ENCODE data around the gene MAML2.

MAML2 gene

DNA sequence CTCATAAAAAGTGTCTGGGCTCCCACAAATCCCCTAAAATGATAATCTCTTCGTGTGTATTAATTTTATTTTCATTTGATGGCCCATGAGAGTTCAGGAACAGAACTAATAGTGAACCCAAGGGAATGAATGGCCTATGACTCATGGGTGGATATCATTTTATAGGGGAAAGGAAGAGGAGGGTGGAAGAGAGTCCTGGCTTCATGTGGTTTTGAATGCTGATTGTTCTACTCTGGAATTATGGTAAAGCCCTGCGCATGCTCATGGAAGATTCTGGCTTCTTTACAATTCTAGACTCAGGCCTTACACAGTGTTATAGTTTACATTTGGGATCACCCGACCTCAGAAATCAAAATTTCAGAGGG is 35.2 kb downstream of the MAML2 start:
- no peak overlapping the region for H3K4me3 ChIP-seq (replicated peaks; ENCODE audit: insufficient read depth, low read length)
- no peak overlapping the region for H3K27ac ChIP-seq (replicated peaks)
- TF ChIP-seq POLR2AphosphoS5 (IDR thresholded peaks at IDR 0.05; ENCODE audit: low read depth) (no peak), GABPA (IDR thresholded peaks at IDR 0.05; ENCODE audit: low read depth) (no peak)
- TF ChIP-seq, protein P1, sequence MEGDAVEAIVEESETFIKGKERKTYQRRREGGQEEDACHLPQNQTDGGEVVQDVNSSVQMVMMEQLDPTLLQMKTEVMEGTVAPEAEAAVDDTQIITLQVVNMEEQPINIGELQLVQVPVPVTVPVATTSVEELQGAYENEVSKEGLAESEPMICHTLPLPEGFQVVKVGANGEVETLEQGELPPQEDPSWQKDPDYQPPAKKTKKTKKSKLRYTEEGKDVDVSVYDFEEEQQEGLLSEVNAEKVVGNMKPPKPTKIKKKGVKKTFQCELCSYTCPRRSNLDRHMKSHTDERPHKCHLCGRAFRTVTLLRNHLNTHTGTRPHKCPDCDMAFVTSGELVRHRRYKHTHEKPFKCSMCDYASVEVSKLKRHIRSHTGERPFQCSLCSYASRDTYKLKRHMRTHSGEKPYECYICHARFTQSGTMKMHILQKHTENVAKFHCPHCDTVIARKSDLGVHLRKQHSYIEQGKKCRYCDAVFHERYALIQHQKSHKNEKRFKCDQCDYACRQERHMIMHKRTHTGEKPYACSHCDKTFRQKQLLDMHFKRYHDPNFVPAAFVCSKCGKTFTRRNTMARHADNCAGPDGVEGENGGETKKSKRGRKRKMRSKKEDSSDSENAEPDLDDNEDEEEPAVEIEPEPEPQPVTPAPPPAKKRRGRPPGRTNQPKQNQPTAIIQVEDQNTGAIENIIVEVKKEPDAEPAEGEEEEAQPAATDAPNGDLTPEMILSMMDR (IDR thresholded peaks at IDR 0.05; ENCODE audit: insufficient read depth, low read length): no peak
- TF ChIP-seq, protein P2, sequence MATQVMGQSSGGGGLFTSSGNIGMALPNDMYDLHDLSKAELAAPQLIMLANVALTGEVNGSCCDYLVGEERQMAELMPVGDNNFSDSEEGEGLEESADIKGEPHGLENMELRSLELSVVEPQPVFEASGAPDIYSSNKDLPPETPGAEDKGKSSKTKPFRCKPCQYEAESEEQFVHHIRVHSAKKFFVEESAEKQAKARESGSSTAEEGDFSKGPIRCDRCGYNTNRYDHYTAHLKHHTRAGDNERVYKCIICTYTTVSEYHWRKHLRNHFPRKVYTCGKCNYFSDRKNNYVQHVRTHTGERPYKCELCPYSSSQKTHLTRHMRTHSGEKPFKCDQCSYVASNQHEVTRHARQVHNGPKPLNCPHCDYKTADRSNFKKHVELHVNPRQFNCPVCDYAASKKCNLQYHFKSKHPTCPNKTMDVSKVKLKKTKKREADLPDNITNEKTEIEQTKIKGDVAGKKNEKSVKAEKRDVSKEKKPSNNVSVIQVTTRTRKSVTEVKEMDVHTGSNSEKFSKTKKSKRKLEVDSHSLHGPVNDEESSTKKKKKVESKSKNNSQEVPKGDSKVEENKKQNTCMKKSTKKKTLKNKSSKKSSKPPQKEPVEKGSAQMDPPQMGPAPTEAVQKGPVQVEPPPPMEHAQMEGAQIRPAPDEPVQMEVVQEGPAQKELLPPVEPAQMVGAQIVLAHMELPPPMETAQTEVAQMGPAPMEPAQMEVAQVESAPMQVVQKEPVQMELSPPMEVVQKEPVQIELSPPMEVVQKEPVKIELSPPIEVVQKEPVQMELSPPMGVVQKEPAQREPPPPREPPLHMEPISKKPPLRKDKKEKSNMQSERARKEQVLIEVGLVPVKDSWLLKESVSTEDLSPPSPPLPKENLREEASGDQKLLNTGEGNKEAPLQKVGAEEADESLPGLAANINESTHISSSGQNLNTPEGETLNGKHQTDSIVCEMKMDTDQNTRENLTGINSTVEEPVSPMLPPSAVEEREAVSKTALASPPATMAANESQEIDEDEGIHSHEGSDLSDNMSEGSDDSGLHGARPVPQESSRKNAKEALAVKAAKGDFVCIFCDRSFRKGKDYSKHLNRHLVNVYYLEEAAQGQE (IDR thresholded peaks at IDR 0.05; ENCODE audit: insufficient replicate concordance, low read depth): no peak
- DNase-seq (ENCODE audit: low read depth in 1 of 2, low spot score in 1 of 2): no peak
- H3K27me3 ChIP-seq (ENCODE audit: insufficient read depth, poor library complexity, severe bottlenecking): no peaks in the 10 kb centered on the region

DNA sequence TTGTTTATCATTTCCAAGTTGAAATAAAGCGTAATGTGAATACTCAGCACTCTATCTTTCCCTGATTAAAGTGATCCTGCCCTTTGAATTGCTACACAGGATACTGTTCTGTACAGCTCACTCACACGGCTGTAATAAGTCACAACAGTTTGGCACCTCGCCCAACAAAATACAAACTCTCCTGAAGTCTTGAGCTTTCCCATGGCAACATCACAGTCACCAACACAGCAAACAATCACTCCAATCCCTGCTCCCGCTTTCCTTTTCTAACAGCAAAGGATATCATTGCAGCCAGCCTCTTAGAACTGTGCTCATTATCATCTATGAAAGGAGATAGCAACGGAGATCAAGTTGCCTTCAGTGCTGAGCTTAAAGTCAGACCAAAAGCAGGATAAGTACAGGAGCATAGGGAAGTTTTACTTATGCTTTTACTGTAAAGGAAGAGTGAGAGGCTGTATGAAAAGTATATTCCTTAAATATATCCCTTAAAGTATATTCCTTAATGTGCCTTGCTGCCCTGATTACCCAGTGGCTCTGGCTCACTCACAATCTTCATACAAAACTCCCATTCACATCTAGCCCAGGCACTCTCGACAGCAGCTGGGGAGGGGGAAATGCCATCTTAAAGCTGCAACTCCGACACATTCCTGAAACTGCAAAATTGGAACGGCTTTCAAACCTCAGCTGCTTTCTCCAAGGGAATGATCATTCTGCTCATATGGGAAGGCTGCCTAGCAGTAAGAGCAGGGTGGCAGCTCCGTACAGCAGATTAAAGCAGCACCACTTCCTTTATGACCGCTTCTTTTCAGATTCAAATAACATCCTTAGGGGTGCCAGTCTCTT is 35.8 kb downstream of the MAML2 start:
- no peak overlapping the region for H3K4me3 ChIP-seq (replicated peaks; ENCODE audit: insufficient read depth, low read length)
- no peak overlapping the region for H3K27ac ChIP-seq (replicated peaks)
- H3K27me3 ChIP-seq (ENCODE audit: insufficient read depth, poor library complexity, severe bottlenecking): no peaks in the 10 kb centered on the region
- no peak for DNase-seq (ENCODE audit: low read depth in 1 of 2, low spot score in 1 of 2)
- no peak for TF ChIP-seq GABPA (IDR thresholded peaks at IDR 0.05; ENCODE audit: low read depth)
- TF ChIP-seq POLR2AphosphoS5 (IDR thresholded peaks at IDR 0.05; ENCODE audit: low read depth): no peak

DNA sequence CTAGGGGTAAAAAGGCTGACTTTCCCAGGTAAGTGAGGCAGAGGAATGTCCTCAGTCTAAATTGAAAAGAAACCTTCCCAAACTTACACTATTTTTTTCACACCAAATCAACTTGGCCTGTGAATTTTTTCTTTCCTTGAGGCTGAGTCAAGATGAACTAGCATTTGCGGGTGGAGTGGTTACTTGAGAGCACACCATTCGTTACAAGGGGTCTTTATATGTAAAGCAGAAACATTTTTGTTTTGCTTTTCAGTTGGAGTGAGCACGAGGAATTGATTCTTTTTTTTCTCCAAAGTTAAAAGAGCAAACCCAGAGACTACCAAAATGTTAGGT is 36.4 kb downstream of the MAML2 start:
- Histone ChIP-seq H3K27me3 (ENCODE audit: insufficient read depth, poor library complexity, severe bottlenecking) (no peaks in the 10 kb centered on the region), H3K4me3 (replicated peaks; ENCODE audit: insufficient read depth, low read length) (no peak overlapping the region), H3K27ac (replicated peaks) (no peak overlapping the region)
- DNase-seq (ENCODE audit: low read depth in 1 of 2, low spot score in 1 of 2): no peak
- TF ChIP-seq GABPA (IDR thresholded peaks at IDR 0.05; ENCODE audit: low read depth): no peak

DNA sequence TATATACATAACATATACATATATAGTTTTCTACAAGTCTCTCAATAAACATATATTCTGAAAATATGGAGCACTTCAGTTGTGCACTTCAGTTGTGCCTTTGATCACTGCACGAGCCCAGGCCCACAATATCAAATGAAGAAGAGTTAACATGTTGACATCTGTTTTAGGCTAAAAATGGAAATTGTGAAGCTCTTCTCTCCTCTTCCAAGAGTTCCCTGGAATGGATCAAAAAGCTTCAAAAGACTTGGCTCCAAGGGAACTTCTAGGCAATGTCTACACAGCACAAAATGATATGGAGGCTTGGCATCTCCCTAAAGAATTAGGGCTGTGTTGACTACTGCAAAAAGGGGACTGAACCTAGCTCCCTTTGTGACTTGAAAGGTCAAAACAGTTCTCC is 36.9 kb downstream of the MAML2 start:
- DNase-seq (ENCODE audit: low read depth in 1 of 2, low spot score in 1 of 2): no peak
- Histone ChIP-seq H3K27me3 (ENCODE audit: insufficient read depth, poor library complexity, severe bottlenecking) (no peaks in the 10 kb centered on the region), H3K4me3 (replicated peaks; ENCODE audit: insufficient read depth, low read length) (no peak overlapping the region), H3K27ac (replicated peaks) (no peak overlapping the region)
- TF ChIP-seq SPI1 (IDR thresholded peaks at IDR 0.05; ENCODE audit: borderline replicate concordance, low read depth) (no peak), GABPA (IDR thresholded peaks at IDR 0.05; ENCODE audit: low read depth) (no peak), POLR2AphosphoS5 (IDR thresholded peaks at IDR 0.05; ENCODE audit: low read depth) (no peak)
- TF ChIP-seq, protein P1 (IDR thresholded peaks at IDR 0.05; ENCODE audit: insufficient read depth, low read length): no peak
- TF ChIP-seq, protein P2 (IDR thresholded peaks at IDR 0.05; ENCODE audit: insufficient replicate concordance, low read depth): no peak

DNA sequence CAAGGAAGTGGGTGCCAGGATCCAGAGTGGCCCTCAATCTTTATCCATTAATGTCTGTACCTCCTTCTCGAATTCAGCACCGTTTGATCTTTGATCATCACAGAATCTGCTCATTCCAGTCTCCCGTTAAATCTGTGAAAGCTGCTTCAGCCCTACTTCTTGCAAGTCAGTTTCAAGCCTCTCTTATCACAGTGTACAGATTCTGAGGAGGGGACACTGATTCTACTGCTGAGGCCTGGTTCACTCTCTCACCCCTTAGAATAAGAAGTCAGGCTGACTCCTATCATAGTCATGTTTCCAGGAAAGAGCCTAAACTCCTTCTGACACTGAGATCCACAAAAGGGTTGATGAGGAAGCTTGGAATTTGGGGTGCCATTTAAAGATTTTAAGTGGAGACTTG is 39.0 kb downstream of the MAML2 start:
- TF ChIP-seq POLR2AphosphoS5 (IDR thresholded peaks at IDR 0.05; ENCODE audit: low read depth) (no peak), GABPA (IDR thresholded peaks at IDR 0.05; ENCODE audit: low read depth) (no peak), SPI1 (IDR thresholded peaks at IDR 0.05; ENCODE audit: borderline replicate concordance, low read depth) (no peak)
- TF ChIP-seq, protein P2 (IDR thresholded peaks at IDR 0.05; ENCODE audit: insufficient replicate concordance, low read depth): no peak
- TF ChIP-seq, protein P1 (IDR thresholded peaks at IDR 0.05; ENCODE audit: insufficient read depth, low read length): no peak
- no peak overlapping the region for H3K27ac ChIP-seq (replicated peaks)
- no peak overlapping the region for H3K4me3 ChIP-seq (replicated peaks; ENCODE audit: insufficient read depth, low read length)
- H3K27me3 ChIP-seq (ENCODE audit: insufficient read depth, poor library complexity, severe bottlenecking): no peaks in the 10 kb centered on the region
- no peak for DNase-seq (ENCODE audit: low read depth in 1 of 2, low spot score in 1 of 2)

Measured in HL-60 (cell line).